GM19025 (cell line): ENCODE results near the gene PLA1A.
"Not testable (repeated sequence)": the region's sequence is repeated elsewhere in the genome, so short reads cannot be mapped to it uniquely, and the experiment has no call there.

ENCODE experiments used
- ATAC-seq: cut with Tn5 transposase; IDR thresholded peaks from one replicate; pipeline ENCODE4 v1.9.1; 2021; ENCODE audit warnings: mild to moderate bottlenecking, low read depth, moderate library complexity; ENCODE audit not compliant: unreplicated experiment

The PLA1A gene

GRCh38 chr3:119660474-119661440, 63.1 kb downstream of the PLA1A start, which contains the start of gene POPDC2:
Gene POPDC2, minus strand, starts transcription at chr3:119660589. Its CDS starts 166 bp downstream, at chr3:119660423.
- ATAC-seq = no peak

DNA sequence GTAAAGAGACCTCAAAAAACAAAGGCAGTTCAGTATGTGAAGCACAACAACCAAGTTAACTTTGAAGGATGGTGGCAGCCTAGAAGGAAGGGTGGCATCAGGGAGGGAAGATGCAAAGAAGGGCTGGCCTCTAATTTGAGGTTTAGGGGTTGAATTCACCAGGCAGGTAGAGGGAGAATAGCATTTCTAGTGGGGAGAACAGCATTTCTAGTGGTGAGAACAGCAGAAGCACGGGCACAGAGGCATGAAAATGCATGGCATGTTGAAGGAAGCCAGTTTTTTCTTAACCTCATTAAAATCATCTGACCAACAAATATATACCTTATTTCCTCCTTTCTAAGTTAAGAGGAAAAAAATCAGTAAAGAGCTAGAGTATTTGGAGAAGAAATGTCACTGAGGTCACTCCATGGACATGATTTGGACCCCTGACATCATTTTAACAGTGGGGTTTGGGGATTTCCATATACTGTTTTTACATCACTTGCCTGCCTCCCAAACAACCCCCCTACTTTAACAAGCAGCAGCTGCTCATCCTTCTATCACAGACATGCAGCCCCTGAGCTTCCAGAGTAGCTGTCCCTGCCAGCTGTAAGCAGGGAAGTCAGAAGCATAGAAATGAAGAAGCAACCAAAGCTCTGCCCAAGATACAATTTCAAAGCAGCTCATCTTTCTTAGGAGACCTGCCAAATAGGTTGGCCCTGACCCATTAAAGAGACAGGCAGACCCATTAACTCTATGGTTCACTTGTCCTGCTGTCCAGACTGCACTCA, 65.1 kb downstream of the PLA1A start:
- no peak for ATAC-seq

DNA sequence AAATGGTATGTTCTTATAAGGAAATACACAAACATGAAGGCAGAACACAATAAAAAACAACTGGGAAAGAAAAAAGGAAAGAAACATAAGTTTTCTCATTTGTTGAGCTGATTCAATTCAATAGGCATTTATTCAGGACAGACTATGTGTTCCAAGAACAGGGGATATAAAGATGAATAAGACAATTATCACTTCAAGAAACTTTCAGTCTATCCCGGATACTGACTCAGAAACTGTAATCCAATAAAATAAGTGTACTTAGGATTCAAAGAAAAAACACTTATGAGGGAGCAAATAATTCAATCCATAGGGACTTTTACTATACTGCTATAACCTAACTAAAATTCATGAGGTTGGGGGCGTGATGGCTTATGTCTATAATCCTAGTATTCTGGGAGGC, 66.2 kb downstream of the PLA1A start:
- ATAC-seq = no peak

DNA sequence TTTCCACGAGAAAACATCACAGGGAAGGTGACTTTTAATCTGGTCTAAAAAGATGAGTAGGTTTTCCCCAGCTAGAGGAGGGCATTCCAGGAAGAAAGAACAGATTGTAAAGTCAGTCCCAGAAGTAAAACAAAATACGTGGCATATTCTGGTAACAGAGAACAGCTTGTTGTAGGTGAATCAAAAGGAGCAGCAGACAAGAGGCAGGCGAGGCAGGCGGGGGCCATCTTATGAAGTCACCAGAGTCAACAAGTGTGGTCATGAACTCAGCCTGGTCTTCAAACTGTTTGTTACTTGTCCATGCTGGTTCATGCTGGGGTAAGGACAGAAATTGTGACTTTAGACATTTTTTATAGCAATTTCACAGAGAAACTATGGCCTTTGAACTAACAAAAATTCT, 66.7 kb downstream of the PLA1A start:
- no peak for ATAC-seq

DNA sequence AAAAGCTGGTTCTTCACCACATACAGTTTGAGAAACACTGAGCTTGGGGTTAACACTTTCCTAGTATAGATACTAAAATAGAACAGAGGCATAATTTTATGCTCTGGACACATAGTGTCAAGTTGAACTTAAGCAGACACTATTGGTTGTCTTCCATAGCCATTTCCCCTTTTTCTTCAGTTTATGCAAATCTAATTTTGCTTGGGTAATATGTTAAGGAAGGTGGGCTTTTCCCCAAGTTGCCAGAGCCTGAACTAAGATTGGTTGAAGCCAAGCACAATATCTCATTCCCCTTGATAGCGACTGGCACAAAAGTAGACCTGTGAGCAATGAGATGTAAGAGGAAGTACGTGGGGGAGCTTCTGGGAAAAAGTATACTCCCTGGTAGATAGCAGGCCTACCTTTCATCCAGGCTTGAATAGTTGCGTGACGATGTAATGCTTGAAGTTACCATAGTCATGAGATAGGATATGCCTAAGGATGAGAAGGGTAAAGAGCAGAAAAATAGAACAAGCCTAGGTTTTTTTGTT, 67.2 kb downstream of the PLA1A start:
- ATAC-seq = no peak

DNA sequence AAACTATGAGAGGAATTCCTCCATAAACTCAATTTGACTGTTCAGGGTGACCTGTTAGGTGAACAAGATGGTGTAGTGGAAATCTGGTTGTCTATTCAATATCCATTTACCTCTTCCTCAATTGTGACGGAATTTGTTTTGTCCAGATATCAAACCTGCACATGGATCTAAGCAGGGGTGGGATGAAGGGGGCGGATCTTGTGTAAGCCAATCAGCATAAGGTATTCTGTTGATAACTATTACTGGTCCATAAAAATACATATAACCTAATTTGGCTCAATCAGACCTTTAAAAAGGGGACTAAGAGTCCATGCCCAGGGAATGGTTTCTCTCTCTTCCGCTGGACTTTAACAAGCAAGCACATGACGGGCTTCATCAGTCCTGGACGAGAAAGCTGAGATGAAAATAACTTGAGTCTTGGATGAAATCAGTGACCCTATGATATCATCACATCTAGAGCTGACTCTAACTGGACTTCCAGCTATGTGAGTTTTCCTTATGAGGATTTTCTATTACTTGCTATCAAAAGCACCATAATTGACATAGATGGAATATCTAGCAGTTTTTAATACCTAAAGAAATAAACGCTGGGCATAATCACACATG, 68.4 kb downstream of the PLA1A start:
- ATAC-seq = no peak

- ATAC-seq = no peak
Observed at GRCh38 chr3:119669906-119670570, 72.4 kb downstream of the PLA1A start.

GRCh38 chr3:119672776-119673175, 75.1 kb downstream of the PLA1A start:
- ATAC-seq = no peak

DNA sequence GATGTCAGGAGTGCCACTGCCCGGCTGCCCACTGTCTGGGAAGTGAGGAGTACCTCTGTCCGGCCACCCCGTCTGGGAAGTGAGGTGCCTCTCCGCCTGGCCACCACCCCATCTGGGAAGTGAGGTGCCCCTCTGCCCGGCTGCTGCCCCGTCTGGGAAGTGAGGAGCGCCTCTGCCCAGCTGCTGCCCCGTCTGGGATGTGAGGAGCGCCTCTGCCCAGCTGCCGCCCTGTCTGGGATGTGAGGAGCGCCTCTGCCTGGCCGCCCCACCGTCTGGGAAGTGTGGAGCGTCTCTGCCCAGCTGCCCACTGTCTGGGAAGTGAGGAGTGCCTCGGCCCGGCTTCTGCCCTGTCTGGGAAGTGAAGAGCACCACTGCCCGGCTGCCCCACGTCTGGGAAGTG, 76.2 kb downstream of the PLA1A start:
- no peak for ATAC-seq

- ATAC-seq = no peak
Observed at GRCh38 chr3:119675188-119675874, 77.6 kb downstream of the PLA1A start.

DNA sequence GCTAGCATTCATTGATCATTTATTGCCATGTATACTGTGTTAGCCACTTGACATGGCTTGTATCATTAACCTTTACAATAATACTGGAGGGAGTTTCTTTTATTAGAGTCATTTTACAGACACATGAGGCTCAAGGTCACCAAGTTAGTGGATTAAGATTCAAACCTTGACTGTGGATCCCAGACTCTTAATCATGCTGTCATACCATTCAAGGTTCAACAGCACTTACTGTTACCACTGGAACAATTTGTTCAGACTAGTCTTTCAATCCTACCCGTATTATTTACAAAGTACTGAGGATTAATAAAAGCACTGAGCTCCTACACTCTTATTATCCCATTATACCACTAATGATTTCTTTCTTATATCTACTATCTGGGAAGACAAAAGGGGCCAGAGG, 78.3 kb downstream of the PLA1A start:
- ATAC-seq = no peak

DNA sequence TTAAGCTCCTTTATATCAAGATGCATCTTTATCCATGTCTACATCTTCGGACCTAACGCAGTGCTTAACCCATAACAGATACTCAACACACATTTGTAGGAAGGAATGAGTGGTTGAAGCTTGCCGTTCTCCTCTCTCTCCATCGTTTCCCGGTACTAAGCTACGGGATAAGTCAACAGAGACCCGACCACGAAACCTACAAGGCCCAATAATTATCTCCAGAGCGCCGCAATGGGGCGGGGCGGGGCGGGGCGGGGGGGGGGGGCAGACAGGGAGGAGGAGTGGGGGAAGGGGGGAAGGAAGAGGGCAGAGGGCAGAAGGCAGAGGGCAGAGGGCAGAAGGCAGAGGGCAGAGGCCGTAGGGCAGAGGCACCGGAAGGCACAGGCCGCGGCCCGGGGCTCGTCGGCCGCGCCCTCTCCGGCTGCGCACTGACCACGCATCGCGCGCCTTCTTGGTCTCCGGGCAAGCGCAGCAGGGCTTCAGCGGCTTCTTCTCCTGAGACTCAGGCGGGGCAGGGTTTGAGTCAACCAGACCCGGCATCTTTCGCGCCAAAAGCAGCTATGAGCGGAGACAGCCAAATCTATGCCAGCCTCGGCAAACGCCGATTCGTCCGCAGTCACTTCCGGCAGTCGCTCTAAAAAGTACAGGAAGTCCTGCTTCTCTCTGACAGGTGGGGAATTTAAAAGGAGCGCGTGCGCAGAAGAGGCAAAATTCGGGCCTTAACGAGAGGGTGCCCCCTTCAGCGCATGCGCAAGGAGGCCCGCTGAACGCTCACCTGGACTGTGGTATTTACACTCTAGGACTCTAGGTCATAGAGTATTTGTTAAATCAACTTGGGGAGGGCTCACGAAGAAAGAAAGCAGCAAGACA, 79.3 kb downstream of the PLA1A start, which contains the start of gene COX17:
Gene COX17 (minus strand): TSS at position 636 of the 870 bp plus-strand sequence. CDS start 96 bp downstream, at position 540.
- ATAC-seq = peak; percentile 86

- no peak for ATAC-seq
Observed at GRCh38 chr3:119677641-119677934, 79.9 kb downstream of the PLA1A start.

GRCh38 chr3:119678209-119678608, 80.5 kb downstream of the PLA1A start:
- not testable (repeated sequence) for ATAC-seq
